Smooth muscle cell (in vitro differentiated cells): ENCODE data around the gene SHC1. TPM values are rescaled to one million over a fixed set of nuclear protein-coding genes. Genes with fewer than 3 reads are reported as not detected.
"Not testable (repeated sequence)": the region's sequence is repeated elsewhere in the genome, so short reads cannot be mapped to it uniquely, and the experiment has no call there.

Experiments
- DNase-seq: peaks from one replicate; lab custom pipeline; 2025; ENCODE audit not compliant: unreplicated experiment; lab: John Stamatoyannopoulos, UW
- H2AFZ ChIP-seq: fragments of 200-600 bp; sonication (generic); 2 replicates; pipeline ENCODE4 v1.6.0; 2016; ENCODE audit warnings: antibody characterized with exemption, low read depth, mild to moderate bottlenecking
- H3F3A ChIP-seq: fragments of 200-600 bp; sonication (generic); 2 replicates; pipeline ENCODE4 v1.6.0; 2017; ENCODE audit warnings: antibody characterized with exemption, low read depth
- H3K27ac ChIP-seq: fragments of 200-600 bp; sonication (generic); 2 replicates; pipeline ENCODE4 v1.5.1; 2016; ENCODE audit warnings: low read depth, mild to moderate bottlenecking
- H3K27me3 ChIP-seq: fragments of 200-600 bp; sonication (generic); 2 replicates; pipeline ENCODE4 v1.6.1; 2016; ENCODE audit warnings: low read depth, mild to moderate bottlenecking
- H3K36me3 ChIP-seq: fragments of 200-600 bp; sonication (generic); 2 replicates; pipeline ENCODE4 v1.5.1; 2016; ENCODE audit warnings: low read depth
- H3K4me1 ChIP-seq: fragments of 200-600 bp; sonication (generic); 2 replicates; pipeline ENCODE4 v1.5.1; 2016; ENCODE audit warnings: low read depth
- H3K4me2 ChIP-seq: fragments of 200-600 bp; sonication (generic); 2 replicates; pipeline ENCODE4 v1.6.0; 2016; ENCODE audit warnings: mild to moderate bottlenecking
- H3K4me3 ChIP-seq: fragments of 200-600 bp; sonication (generic); 2 replicates; pipeline ENCODE4 v1.5.1; 2016; ENCODE audit warnings: mild to moderate bottlenecking
- H3K79me2 ChIP-seq: fragments of 200-600 bp; sonication (generic); 2 replicates; pipeline ENCODE4 v1.6.0; 2016; ENCODE audit warnings: low read depth, mild to moderate bottlenecking
- H3K9ac ChIP-seq: fragments of 200-600 bp; sonication (generic); 2 replicates; pipeline ENCODE4 v1.6.0; 2016; ENCODE audit warnings: low read depth
- H3K9me3 ChIP-seq: fragments of 200-600 bp; sonication (generic); replicated peaks from 2 replicates; pipeline ENCODE4 v1.5.1; 2016; ENCODE audit warnings: low read depth
- H4K20me1 ChIP-seq: fragments of 200-600 bp; sonication (generic); 2 replicates; pipeline ENCODE4 v1.6.0; 2016; ENCODE audit warnings: low read depth
- WGBS: methylation state at CpG from one replicate; pipeline ENCODE4 v1.1.7; 2016; ENCODE audit warnings: low lambda C conversion rate; 5-methylcytosine and 5-hydroxymethylcytosine counted together
- polyA plus RNA-seq: library from polyadenylated mRNA; unstranded; fragments of >200 nt; fragmentation: Nextera tagmentation; extraction: Ambion mirVana; gene quantifications from 2 replicates; pipeline ENCODE4 v1.2.1, GENCODE V29; 2016
- total RNA-seq: library from RNA; depleted of rRNA; stranded (reverse); fragments of >200 nt; gene quantifications from 2 replicates; pipeline ENCODE4 v1.2.3, GENCODE V29; 2014
- TF ChIP-seq, protein P1 (sequence below): fragments of 200-600 bp; sonication (generic); IDR thresholded peaks from 2 replicates; pipeline ENCODE4 v1.5.1; 2017; ENCODE audit warnings: borderline replicate concordance, mild to moderate bottlenecking, antibody characterized with exemption; ENCODE audit not compliant: insufficient read depth, poor library complexity, severe bottlenecking

SHC1 gene
- total and polyA plus RNA-seq, 2 experiments from 2014 or later = 207 to 249 TPM

- no peaks in the 10 kb centered on the region for H3K36me3 ChIP-seq
- no peak for DNase-seq
- H2AFZ ChIP-seq = no peak overlapping the region
- no peaks in the 10 kb centered on the region for H3K9me3 ChIP-seq
- no peak overlapping the region for H3K9ac ChIP-seq
- no peaks in the 10 kb centered on the region for H3K27me3 ChIP-seq
- no peaks in the 10 kb centered on the region for H4K20me1 ChIP-seq
- WGBS = 94% methylated on average over 3 of the region's 3 CpGs
- H3K79me2 ChIP-seq = peaks cover 35% of the 10 kb centered on the region
- TF ChIP-seq, protein P1, sequence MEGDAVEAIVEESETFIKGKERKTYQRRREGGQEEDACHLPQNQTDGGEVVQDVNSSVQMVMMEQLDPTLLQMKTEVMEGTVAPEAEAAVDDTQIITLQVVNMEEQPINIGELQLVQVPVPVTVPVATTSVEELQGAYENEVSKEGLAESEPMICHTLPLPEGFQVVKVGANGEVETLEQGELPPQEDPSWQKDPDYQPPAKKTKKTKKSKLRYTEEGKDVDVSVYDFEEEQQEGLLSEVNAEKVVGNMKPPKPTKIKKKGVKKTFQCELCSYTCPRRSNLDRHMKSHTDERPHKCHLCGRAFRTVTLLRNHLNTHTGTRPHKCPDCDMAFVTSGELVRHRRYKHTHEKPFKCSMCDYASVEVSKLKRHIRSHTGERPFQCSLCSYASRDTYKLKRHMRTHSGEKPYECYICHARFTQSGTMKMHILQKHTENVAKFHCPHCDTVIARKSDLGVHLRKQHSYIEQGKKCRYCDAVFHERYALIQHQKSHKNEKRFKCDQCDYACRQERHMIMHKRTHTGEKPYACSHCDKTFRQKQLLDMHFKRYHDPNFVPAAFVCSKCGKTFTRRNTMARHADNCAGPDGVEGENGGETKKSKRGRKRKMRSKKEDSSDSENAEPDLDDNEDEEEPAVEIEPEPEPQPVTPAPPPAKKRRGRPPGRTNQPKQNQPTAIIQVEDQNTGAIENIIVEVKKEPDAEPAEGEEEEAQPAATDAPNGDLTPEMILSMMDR = no peak
- peaks cover 14% of the 10 kb centered on the region for H3K4me1 ChIP-seq
- H3K4me3 ChIP-seq = no peak overlapping the region
- no peak overlapping the region for H3K4me2 ChIP-seq
- no peak overlapping the region for H3K27ac ChIP-seq
- peaks cover 12% of the 10 kb centered on the region for H3F3A ChIP-seq
Measured at GRCh38 chr1:154978360-154978759, 7.8 kb upstream of the SHC1 start.

DNA sequence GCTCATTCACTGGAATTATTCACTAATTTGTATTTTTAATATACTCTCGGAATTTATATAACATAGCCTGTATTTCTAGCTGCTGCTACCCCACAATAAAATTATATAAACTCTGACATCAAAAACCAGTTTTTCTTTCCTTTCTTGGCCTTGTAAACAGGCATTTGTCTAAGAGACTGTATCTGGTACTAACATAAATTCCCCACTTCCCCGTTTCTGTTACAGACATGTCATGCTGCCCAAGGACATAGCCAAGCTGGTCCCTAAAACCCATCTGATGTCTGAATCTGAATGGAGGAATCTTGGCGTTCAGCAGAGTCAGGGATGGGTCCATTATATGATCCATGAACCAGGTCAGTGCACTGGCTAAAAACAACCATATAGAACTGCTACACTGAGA is 7.2 kb upstream of the SHC1 start:
- 90% methylated on average over 3 of the region's 3 CpGs for WGBS
- Histone ChIP-seq H3K79me2 (peaks cover 33% of the 10 kb centered on the region), H3F3A (peaks cover 16% of the 10 kb centered on the region), H3K4me1 (peaks cover 20% of the 10 kb centered on the region)
- H3K4me3 ChIP-seq, DNase-seq, H3K27me3 ChIP-seq, H3K36me3 ChIP-seq, H3K9ac ChIP-seq, H4K20me1 ChIP-seq, H2AFZ ChIP-seq, H3K4me2 ChIP-seq, H3K9me3 ChIP-seq, H3K27ac ChIP-seq: not testable (repeated sequence)

DNA sequence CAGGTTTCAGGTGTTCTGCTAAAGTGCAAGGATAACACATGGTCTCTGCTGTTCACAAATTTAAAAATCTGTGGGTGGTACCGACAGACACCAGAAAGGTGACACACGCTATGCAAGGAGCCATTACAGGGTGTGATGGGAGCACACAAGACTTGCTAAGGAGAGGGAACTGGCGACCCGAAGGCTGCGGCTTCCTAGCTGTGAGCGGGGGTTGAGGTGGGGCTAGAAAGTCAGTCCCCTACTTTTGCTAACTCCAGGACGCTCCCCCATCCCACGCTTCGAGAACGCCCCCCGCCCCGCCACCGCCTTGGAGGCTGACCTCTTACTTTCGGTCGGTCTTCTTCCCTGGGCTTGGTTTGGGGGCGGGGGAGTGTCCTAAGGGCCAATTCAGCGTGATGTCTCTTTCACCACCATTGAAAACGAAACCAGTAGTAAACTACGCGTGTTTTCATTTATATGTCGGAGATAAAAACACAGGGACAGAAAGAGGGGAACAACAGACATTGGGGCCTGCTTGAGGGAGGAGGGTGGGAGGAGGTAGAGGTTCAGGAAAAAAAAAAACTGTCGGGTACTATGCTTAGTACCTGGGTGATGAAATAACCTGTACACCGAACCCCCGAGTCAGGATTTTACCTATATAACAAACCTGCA is 5.0 kb upstream of the SHC1 start:
- Histone ChIP-seq H3K36me3 (no peaks in the 10 kb centered on the region), H3K4me1 (peaks cover 35% of the 10 kb centered on the region), H4K20me1 (no peaks in the 10 kb centered on the region), H3K4me3 (peak overlapping the region; percentile 55), H3F3A (peaks cover 33% of the 10 kb centered on the region), H2AFZ (peak overlapping the region; percentile 52), H3K9ac (peak overlapping the region; percentile 77), H3K27ac (peak overlapping the region; percentile 98), H3K4me2 (peak overlapping the region; percentile 90), H3K27me3 (no peaks in the 10 kb centered on the region), H3K79me2 (peaks cover 29% of the 10 kb centered on the region), H3K9me3 (no peaks in the 10 kb centered on the region)
- DNase-seq = peak; percentile 22
- 2% methylated on average over 23 of the region's 24 CpGs for WGBS
- TF ChIP-seq, protein P1 = no peak

DNA sequence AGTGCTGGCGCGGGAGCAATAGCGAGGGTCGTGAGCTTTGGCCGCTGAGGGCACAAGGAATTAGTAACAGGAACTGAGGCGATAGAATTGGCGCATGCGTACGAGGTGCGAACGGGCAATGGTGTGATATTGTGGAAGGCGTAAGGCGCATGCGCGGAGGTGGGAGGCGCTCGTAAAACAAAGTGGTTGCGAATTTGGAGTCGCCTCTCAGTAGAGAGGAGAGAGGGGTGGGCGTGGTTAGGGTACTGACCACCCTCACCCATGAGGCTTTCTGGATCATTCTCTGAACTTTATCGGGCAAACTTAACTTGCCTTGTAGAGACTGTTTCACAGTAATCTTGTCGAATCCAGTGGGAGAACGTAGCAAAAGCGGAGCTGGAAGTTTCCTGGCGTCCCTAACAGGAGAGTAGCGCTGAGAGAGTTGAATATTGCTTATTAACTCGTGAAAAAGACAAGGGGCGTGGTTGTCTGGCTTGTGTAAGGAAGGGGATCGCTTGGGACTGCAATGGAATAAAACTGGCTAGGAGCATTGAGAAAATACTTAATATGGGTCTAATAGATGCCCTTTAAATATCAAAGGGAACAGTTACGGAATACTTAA is 4.4 kb upstream of the SHC1 start:
- peak overlapping the region; percentile 77 for H3K9ac ChIP-seq
- no peaks in the 10 kb centered on the region for H4K20me1 ChIP-seq
- peak; percentile 99 for DNase-seq
- H3K27me3 ChIP-seq = no peaks in the 10 kb centered on the region
- peaks cover 40% of the 10 kb centered on the region for H3K4me1 ChIP-seq
- peak overlapping the region; percentile 52 for H2AFZ ChIP-seq
- TF ChIP-seq, protein P1 = no peak
- peak overlapping the region; percentile 98 for H3K27ac ChIP-seq
- peaks cover 33% of the 10 kb centered on the region for H3F3A ChIP-seq
- H3K4me2 ChIP-seq = peak overlapping the region; percentile 90
- under 1% methylated on average over 30 of the region's 30 CpGs for WGBS
- H3K79me2 ChIP-seq = peaks cover 35% of the 10 kb centered on the region
- H3K36me3 ChIP-seq = no peaks in the 10 kb centered on the region
- H3K4me3 ChIP-seq = peak overlapping the region; percentile 55
- no peaks in the 10 kb centered on the region for H3K9me3 ChIP-seq
